Erythroblast (primary cell): ENCODE data around the gene ELAVL1.
"Not testable (repeated sequence)": the region's sequence is repeated elsewhere in the genome, so short reads cannot be mapped to it uniquely, and the experiment has no call there.

Source experiments
- DNase-seq, 2 experiments: peaks; one replicate each; lab custom pipeline; 2025; lab: John Stamatoyannopoulos, UW
- GATA1 ChIP-seq: IDR thresholded peaks from 2 replicates; pipeline ENCODE4 v1.6.1; 2011; ENCODE audit warnings: low read depth, mild to moderate bottlenecking, control low read depth, low read length, moderate library complexity
- POLR2A ChIP-seq: IDR thresholded peaks from 2 replicates; pipeline ENCODE4 v1.6.1; 2011; ENCODE audit warnings: mild to moderate bottlenecking, low read length

Gene ELAVL1

DNA sequence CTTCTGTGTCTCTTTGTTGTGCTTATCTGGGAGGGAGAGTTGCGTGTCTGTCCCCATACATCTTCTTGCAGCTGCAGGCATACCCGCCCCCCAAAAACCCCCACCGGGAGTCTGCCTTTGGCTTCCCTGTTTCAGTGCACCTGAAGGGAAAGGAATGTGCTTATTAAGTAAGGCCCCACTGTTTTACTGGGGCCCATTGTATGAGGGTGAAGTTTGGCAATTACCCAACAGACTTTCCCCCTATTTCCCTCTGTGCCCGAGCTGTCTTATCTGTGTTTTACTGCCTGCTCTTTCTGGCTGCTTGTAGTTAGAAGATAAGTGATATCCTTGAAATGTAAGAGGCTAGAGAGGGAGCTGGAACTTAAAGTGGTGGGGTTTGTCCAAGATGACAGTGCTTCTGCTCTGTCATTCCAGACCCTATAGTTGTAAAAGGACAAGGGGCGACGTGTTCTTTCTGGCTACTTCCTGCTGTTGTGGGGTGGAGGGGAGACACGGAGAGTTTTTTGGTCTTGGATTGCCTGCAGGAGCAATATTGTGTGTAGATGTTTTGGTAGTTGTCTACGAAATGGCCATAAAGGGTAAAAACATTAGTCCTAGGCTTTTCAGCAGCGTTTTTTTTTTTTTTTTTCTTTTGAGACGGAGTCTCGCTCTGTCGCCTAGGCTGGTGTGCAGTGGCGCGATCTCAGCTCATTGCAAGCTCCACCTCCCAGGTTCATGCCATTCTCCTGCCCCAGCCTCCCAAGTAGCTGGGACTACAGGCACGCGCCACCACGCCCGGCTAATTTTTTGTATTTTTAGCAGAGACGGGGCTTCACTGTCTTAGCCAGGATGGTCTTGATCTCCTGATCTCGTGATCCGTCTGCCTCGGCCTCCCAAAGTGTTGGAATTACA is 28.1 kb upstream of the ELAVL1 start:
- DNase-seq, result peak; percentile 94 to 97
- TF ChIP-seq POLR2A (peak; percentile 62), GATA1 (peak; percentile 48)

DNA sequence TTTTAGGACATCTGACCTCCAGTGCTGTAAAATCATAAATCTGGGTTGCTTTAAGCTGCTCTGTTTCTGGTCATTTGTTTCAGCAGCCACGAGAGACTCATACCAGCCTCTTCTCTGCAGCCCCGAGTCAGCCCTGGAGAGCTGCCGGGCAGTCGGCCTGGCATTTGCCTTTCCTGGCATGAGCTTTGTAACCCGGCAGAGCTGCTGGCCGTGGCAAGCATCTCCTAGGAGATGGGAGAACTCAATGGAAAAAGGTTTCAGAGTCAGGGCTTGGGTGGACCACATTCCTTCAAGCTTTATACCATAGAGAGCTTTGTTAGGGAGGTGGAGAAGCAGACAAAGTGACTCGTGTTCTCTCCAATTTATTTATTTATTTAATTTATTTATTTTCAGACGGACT is 25.5 kb upstream of the ELAVL1 start:
- DNase-seq, result no peak
- TF ChIP-seq GATA1, result no peak
- TF ChIP-seq POLR2A, result no peak

DNA sequence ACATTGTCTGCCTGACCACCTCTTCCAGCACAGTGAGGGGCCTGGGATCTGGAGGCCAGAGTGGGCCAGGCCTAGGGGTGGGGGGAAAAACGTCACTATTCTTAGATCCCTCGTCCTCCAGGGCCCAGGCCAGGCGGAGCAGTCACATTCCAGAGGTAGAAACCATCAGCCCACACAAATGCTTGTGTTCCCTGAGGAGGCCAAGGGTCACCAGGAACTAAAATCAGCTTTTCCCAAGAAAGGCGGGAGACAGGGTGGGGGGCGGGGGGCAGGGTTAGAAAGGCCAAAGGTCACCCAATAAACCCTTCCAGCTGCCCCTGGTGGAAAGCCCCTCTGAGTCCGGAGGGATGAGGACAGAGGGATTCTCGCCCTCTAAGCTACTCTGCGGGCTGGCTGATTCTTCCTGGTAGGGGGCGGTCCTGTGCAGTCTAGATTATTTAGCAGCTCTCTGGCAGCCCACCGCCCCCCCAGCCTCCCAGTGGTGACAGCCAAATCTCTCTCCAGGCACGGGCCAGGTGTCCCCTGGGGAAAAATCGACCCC is 23.6 kb upstream of the ELAVL1 start:
- DNase-seq, result no peak
- TF ChIP-seq POLR2A (no peak), GATA1 (no peak)

DNA sequence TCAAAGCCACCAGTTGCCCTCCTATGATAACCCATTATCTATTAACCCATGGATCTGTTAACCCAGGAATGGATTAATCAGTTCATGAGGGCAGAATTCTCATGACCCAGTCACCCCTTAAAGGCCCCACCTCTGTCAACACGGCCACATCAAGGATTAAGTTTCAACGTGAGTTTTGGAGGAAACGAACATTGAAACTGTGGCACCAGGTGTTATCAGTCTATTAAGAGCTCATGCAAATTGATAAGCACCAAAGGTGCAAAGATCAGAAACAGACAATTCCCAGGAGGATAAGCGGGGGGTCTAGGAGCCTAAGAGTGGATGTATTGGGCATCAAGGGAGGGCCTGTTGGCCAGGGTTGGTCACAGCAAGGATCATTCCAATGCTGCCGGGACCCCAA is 19.9 kb upstream of the ELAVL1 start:
- DNase-seq, result peak in 1 of 2 experiments; percentile 33
- TF ChIP-seq POLR2A, result no peak
- TF ChIP-seq GATA1, result no peak

DNA sequence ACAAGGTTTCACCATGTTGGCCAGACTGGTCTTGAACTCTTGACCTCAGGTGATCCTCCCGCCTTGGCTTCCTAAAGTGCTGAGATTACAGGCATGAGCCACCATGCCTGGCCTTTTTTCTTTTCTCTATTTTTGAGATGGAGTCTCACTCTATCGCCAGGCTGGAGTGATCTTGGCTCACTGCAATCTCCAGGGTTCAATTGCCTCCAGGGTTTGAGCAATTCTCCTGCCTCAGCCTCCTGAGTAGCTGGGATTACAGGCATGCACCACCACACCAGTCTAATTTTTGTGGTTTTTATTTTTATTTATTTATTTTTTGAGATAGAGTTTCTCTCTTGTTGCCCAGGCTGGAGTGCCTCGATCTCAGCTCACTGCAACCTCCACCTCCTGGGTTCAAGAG is 18.8 kb upstream of the ELAVL1 start:
- not testable (repeated sequence) for DNase-seq

DNA sequence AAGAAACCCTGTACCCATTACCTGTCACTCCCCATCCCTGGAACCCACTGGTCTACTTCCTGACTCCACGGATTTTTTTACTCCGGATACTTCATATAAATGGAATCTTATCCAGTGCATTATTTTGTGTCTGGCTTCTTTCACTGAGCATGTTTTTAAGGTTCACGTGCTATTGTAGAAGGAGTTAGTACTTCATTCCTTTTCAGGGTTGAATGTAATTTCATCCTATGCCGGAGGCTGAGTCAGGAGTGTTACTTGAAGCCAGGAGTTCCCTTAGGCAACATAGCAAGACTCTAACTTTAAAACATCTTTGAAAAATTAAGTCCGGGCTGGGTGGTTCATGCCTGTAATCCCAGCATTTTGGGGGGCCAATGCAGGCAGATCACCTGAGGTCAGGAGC is 17.9 kb upstream of the ELAVL1 start:
- TF ChIP-seq GATA1 (no peak), POLR2A (no peak)
- no peak for DNase-seq

DNA sequence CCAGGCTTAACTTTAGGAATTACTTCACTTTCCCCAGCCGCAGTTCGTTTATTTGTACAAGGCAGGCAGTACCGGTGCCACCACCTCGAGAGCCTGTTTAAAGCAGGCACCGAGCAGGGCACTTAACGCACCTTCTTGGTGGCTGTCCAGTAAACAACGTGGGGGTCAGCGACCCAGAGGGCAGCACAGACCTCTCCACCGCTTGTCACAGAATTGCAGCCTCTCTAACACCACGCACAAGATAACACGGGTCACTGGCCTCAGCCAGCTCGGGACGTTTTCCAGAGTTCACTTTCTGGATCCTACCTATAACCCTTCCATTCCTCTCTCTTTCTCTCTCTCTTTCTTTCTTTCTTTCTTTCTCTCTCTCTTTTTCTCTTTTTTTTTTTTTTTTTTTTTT is 16.8 kb upstream of the ELAVL1 start:
- no peak for TF ChIP-seq POLR2A
- no peak for TF ChIP-seq GATA1
- DNase-seq, result no peak

DNA sequence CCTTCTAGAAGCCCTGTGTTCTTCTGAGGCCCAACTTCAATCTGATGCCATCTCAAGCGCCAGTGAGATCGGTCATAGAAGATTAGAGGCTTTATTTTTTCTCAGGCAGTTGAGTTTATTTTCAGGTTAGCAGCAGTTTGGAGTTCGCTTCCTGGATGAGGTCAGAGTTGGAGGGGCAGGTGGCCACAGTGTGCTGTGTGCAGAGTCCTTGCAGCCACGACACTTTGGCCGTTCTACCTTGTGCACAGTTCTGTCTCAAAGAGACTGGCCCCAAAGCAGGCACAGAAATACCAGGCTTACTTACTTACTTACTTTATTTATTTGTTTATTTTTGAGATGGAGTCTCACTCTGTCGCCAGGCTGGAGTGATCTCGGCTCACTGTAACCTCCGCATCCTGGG is 15.9 kb upstream of the ELAVL1 start:
- TF ChIP-seq POLR2A (no peak), GATA1 (no peak)
- no peak for DNase-seq

DNA sequence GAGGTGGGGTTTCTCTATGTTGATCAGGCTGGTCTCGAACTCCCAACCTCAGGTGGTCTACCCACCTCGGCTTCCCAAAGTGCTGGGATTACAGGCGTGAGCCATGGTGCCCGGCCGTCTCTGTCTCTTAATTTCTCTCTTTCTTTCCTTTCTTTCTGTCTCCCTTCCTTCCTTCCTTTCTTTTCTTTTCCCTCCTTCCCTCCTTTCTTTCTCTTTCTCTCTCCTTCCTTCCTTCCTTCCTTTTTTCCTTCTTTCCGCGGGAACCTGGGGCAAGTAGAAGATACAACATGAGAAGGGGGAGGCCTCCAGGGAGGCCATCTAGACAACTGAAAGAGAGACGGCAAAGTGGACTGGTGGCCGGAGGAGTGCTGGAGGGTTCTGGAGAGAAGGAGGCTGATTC is 15.2 kb upstream of the ELAVL1 start:
- TF ChIP-seq GATA1 (no peak), POLR2A (no peak)
- no peak for DNase-seq

DNA sequence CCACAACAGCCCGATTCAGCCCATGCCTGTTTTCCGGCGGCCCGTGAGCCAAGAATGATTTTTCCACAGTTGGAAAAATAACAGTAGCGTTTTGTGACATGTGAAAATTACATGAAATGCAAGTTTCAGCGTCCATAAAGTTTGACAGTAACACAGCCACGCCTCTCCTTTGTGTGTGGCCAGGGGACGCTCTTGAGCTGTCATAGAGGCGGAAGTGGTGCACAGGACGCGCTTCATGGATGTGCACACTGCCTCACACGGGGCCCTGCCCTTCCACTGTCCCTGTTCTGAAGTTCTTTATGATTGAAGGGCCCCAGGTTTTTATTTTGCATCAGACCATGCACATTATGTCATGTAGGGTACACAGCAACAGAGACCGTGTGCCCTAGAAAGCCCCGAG is 12.4 kb upstream of the ELAVL1 start:
- peak; percentile 79 to 83 for DNase-seq
- TF ChIP-seq GATA1 (no peak), POLR2A (no peak)

DNA sequence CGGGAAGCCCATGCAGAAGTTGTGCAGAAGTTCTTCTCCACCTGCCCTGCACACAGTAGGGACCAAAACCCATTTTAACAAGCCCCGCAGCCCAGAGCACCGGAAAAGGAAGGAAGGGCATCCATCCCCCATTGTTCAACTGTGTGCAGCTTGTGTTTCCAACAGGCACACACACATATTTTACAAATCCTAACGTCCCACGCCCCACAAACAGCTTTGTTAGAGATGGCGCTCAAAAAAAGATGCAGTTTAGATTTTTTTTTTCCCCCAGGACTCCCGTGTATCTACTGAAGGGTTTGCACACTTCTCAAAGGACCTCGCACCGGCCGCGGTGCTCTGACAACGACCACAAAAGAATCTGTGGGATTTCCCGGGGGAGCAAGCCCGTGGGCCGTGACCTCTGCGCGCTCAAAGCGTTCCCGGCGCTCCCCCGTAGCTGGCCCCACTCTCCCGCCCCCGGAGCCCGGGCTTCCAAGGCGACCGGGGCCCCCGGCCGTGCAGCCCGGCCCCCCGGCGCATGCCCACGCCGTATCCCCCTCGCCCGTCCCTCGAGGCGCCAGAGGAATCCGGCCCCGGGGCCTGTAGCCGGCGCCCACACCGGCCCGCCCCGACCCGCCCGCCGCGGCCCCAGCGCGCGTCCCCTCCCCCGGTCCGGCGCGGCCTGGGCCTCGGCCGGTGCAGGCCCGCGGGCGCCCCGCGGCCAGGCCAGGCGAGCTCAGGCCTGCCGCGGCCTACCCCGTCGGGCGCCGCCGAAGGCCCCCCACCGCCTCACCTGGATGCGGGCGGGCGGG is 523 bp downstream of the ELAVL1 start:
- TF ChIP-seq GATA1 (no peak), POLR2A (no peak)
- DNase-seq, result peak; percentile 46 to 62

DNA sequence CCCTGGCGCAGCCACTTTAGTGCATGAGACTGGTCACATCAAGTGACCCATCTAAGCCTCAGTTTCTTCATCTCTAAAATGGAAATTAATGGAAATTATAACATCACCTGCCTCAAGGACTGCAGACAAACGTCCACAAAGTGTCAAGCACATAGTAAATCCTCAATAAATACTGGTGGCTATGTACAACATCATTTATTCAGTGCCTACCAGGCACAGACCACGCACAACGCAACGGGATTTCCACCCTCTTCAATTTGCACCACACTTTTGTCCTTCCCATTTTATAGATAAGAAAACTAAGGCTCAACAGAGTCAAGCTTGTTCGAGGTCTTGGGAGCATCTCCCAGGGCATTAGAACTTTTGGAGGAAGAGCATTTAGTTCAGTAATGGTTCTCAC is 1.4 kb downstream of the ELAVL1 start:
- no peak for TF ChIP-seq GATA1
- no peak for TF ChIP-seq POLR2A
- DNase-seq, result no peak

DNA sequence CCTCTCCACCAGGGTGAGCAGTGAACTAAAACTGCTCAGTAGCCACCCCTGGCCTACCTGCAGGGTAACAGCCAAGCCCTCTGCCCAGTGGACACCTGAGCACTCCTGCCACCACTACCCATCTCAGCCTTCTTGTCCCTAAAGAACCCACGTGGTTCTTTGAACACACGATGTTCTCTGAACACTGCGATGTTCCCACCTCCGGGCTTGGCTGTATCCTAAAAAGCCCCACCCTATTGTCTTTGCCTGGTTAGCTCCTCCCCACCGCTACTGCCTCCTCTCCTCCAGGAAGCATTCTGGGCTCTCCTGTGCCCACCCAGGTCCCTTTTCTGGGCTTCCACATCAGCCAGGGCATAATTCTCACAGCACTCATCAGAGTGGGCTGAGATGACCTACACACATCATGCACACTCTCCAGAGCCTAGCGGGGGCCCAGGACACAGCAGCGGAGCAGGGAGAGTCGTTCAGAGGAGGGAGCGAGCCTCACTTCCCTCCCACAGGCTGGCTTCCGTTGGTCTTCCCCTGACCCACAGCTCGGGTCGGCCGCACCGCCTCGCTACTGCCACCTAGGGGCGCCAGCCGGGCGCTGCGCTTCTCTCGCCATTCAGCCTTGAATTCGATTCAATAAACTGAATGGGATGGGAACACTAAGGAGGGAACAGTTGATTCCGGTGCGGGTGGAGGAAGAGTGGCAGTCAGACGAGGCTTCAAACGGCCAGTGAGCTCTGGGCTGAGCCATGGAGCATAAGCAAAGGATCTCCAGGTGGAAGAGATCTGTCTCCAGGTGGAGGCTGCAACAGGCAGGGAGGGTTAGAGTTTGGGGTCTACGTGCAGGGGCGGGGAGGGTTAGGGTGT is 3.2 kb downstream of the ELAVL1 start:
- no peak for TF ChIP-seq GATA1
- no peak for TF ChIP-seq POLR2A
- DNase-seq, result peak; percentile 84 to 88
